Small intestine (tissue), 7 donors: Measurements from ENCODE around the gene SAXO2. TPM values are rescaled to one million over a fixed set of nuclear protein-coding genes. Genes with fewer than 3 reads are reported as not detected.
"Not testable (repeated sequence)": the region's sequence is repeated elsewhere in the genome, so short reads cannot be mapped to it uniquely, and the experiment has no call there.

Experiments
- DNase-seq, 2 donors: peaks; one replicate each; pipeline versions ENCODE4 v3.0.0 to v3.0.0-alpha.2; 2013
- FAIRE-seq: peaks from 2 replicates; lab custom pipeline; 2012; peaks lifted over from hg19 to GRCh38; lab: Jason Lieb, UNC
- H3K27ac ChIP-seq, 3 donors: one replicate each; pipeline ENCODE4 v1.5.1; 2013; ENCODE audit warnings: low read length in 2 of 3, mild to moderate bottlenecking in 2 of 3, control low read depth in 1 of 3, inconsistent platforms in 1 of 3, low read depth in 1 of 3, moderate library complexity in 1 of 3
- H3K27me3 ChIP-seq, 3 donors: one replicate each; pipeline ENCODE4 v1.6.1; 2013; ENCODE audit warnings: low read length in 3 of 3, inconsistent platforms in 1 of 3; ENCODE audit not compliant: control insufficient read depth in 3 of 3, insufficient read depth in 3 of 3
- H3K36me3 ChIP-seq, 3 donors: one replicate each; pipeline ENCODE4 v1.6.1; 2013; ENCODE audit warnings: low read length in 3 of 3, inconsistent platforms in 1 of 3, low read depth in 1 of 3, mild to moderate bottlenecking in 1 of 3, moderate library complexity in 1 of 3; ENCODE audit not compliant: control insufficient read depth in 3 of 3, insufficient read depth in 2 of 3
- H3K4me1 ChIP-seq, 3 donors: one replicate each; pipeline ENCODE4 v1.6.1; 2013; ENCODE audit warnings: low read length in 2 of 3, inconsistent platforms in 1 of 3, low read depth in 1 of 3, mild to moderate bottlenecking in 1 of 3, moderate library complexity in 1 of 3; ENCODE audit not compliant: control insufficient read depth in 3 of 3, insufficient read depth in 2 of 3
- H3K4me3 ChIP-seq, 3 donors: one replicate each; pipeline ENCODE4 v1.5.1; 2013; ENCODE audit warnings: low read length in 3 of 3, control low read depth in 1 of 3, inconsistent platforms in 1 of 3, low read depth in 1 of 3, mild to moderate bottlenecking in 1 of 3, moderate library complexity in 1 of 3
- H3K9me3 ChIP-seq, 2 donors: one replicate each; pipeline ENCODE4 v1.6.1; 2013; ENCODE audit warnings: low read depth in 1 of 2, low read length in 1 of 2; ENCODE audit not compliant: control insufficient read depth in 2 of 2, insufficient read depth in 1 of 2
- WGBS, 3 donors: extraction: QIAGEN DNeasy Blood & Tissue Kit; methylation state at CpG; one replicate each; pipeline ENCODE4 v1.1.7; 2013; 5-methylcytosine and 5-hydroxymethylcytosine counted together
- polyA plus RNA-seq, 4 donors: library from polyadenylated mRNA; stranded (reverse) in 3 of 4; unstranded in 1 of 4; fragments of 200-250 nt in 3 of 4; fragments of 120-200 nt in 1 of 4; gene quantifications; one replicate each; pipeline versions ENCODE4 v1.2.1 to v1.2.3, GENCODE V29; 2013
- donor health status: healthy with polysubstance abuse.
- donor health status: control.
- donor health status: control.
- donor health status: Bipolar disorder and iron deficiency.
- donor health status: healthy.

The SAXO2 gene
- polyA plus RNA-seq, 4 donors: 0.37 to 5.1 (median 1.5) TPM; not detected in 1

GRCh38 chr15:82294061-82294690, 31.6 kb downstream of the SAXO2 start:
- Histone ChIP-seq H3K9me3 (no peaks in the 10 kb centered on the region), H3K36me3 (no peaks in the 10 kb centered on the region), H3K27me3 (no peaks in the 10 kb centered on the region), H3K4me1 (no peaks in the 10 kb centered on the region), H3K27ac (no peak overlapping the region), H3K4me3 (no peak overlapping the region)
- DNase-seq (no peak), FAIRE-seq (no peak)
- 64 to 78% (median 78%) methylated on average over 11 of the region's 11 CpGs for WGBS, 3 donors

GRCh38 chr15:82297546-82297945, 34.9 kb downstream of the SAXO2 start:
- 89 to 91% (median 90%) methylated on average over 5 of the region's 5 CpGs for WGBS, 3 donors
- no peak overlapping the region for H3K4me3 ChIP-seq
- no peak for FAIRE-seq
- no peaks in the 10 kb centered on the region for H3K9me3 ChIP-seq
- H3K36me3 ChIP-seq: no peaks in the 10 kb centered on the region
- no peaks in the 10 kb centered on the region for H3K4me1 ChIP-seq
- no peak overlapping the region for H3K27ac ChIP-seq
- H3K27me3 ChIP-seq: no peaks in the 10 kb centered on the region
- no peak for DNase-seq

- 94 to 96% (median 94%) methylated on average over 13 of the region's 13 CpGs for WGBS, 3 donors
These were observed 35.4 kb downstream of the SAXO2 start for GRCh38 chr15:82298032-82298431.

GRCh38 chr15:82298520-82298919, 35.9 kb downstream of the SAXO2 start:
- H3K36me3 ChIP-seq: no peaks in the 10 kb centered on the region
- no peaks in the 10 kb centered on the region for H3K4me1 ChIP-seq
- FAIRE-seq: no peak
- H3K27ac ChIP-seq: no peak overlapping the region
- DNase-seq: peak; percentile 22 to 32
- 24 to 59% (median 35%) methylated on average over 42 to 44 of the region's 44 CpGs for WGBS, 3 donors
- no peaks in the 10 kb centered on the region for H3K27me3 ChIP-seq
- H3K9me3 ChIP-seq: no peaks in the 10 kb centered on the region
- H3K4me3 ChIP-seq: no peak overlapping the region

More at GRCh38 chr15:82298032-82298431, 35.4 kb downstream of the SAXO2 start:
- Histone ChIP-seq H3K27me3 (no peaks in the 10 kb centered on the region), H3K4me3 (no peak overlapping the region), H3K4me1 (no peaks in the 10 kb centered on the region), H3K9me3 (no peaks in the 10 kb centered on the region), H3K36me3 (no peaks in the 10 kb centered on the region), H3K27ac (no peak overlapping the region)
- DNase-seq: no peak
- no peak for FAIRE-seq

GRCh38 chr15:82299511-82299914, 36.9 kb downstream of the SAXO2 start:
- H3K36me3 ChIP-seq, DNase-seq, H3K27me3 ChIP-seq, H3K4me1 ChIP-seq, H3K4me3 ChIP-seq, H3K9me3 ChIP-seq, H3K27ac ChIP-seq, FAIRE-seq: not testable (repeated sequence)
- 33 to 60% (median 54%) methylated on average over 3 of the region's 6 CpGs for WGBS, 3 donors

GRCh38 chr15:82300326-82300725, 37.7 kb downstream of the SAXO2 start:
- not testable (repeated sequence) for H3K27ac ChIP-seq, H3K36me3 ChIP-seq, H3K4me1 ChIP-seq, H3K9me3 ChIP-seq, H3K27me3 ChIP-seq, DNase-seq, FAIRE-seq, H3K4me3 ChIP-seq
- 65 to 79% (median 78%) methylated on average over 6 of the region's 6 CpGs for WGBS, 3 donors

- Histone ChIP-seq H3K4me1 (no peaks in the 10 kb centered on the region), H3K9me3 (no peaks in the 10 kb centered on the region), H3K27ac (no peak overlapping the region), H3K4me3 (no peak overlapping the region), H3K36me3 (no peaks in the 10 kb centered on the region), H3K27me3 (no peaks in the 10 kb centered on the region)
- no peak for DNase-seq
- WGBS, 3 donors: 92 to 95% (median 93%) methylated on average over 7 of the region's 7 CpGs
- FAIRE-seq: no peak
These were observed 38.3 kb downstream of the SAXO2 start for GRCh38 chr15:82300883-82301282.

GRCh38 chr15:82301296-82302016, 38.8 kb downstream of the SAXO2 start:
- WGBS, 3 donors: 69 to 80% (median 78%) methylated on average over 2 to 3 of the region's 3 CpGs
- no peaks in the 10 kb centered on the region for H3K4me1 ChIP-seq

More at GRCh38 chr15:82301296-82302016, 38.8 kb downstream of the SAXO2 start:
- FAIRE-seq (no peak), DNase-seq (no peak)
- H3K27ac ChIP-seq: no peak overlapping the region
- H3K4me3 ChIP-seq: no peak overlapping the region
- no peaks in the 10 kb centered on the region for H3K9me3 ChIP-seq
- no peaks in the 10 kb centered on the region for H3K36me3 ChIP-seq
- no peaks in the 10 kb centered on the region for H3K27me3 ChIP-seq
